Ishikawa (cell line): Measurements from ENCODE around the gene CAGE1.

Experiments used
- CREB1 ChIP-seq: IDR thresholded peaks from 2 replicates; pipeline ENCODE4 v1.6.1; 2012; ENCODE audit warnings: low read depth
- EP300 ChIP-seq: IDR thresholded peaks from 2 replicates; pipeline ENCODE4 v1.6.1; 2012; ENCODE audit warnings: borderline replicate concordance
- NFIC ChIP-seq: IDR thresholded peaks from 2 replicates; pipeline ENCODE4 v1.6.1; 2012
- RAD21 ChIP-seq: IDR thresholded peaks from 2 replicates; pipeline ENCODE4 v1.6.1; 2012; ENCODE audit warnings: low read depth
- TAF1 ChIP-seq: IDR thresholded peaks from 2 replicates; pipeline ENCODE4 v1.6.1; 2012; ENCODE audit warnings: low read depth, mild to moderate bottlenecking
- TCF12 ChIP-seq: IDR thresholded peaks from 2 replicates; pipeline ENCODE4 v1.6.1; 2012; ENCODE audit warnings: low read depth
- TEAD4 ChIP-seq: IDR thresholded peaks from 2 replicates; pipeline ENCODE4 v1.6.1; 2012
- YY1 ChIP-seq: IDR thresholded peaks from 2 replicates; pipeline ENCODE4 v1.6.1; 2012; ENCODE audit warnings: low read depth

- TF ChIP-seq CREB1 (no peak), NFIC (no peak), YY1 (no peak), TEAD4 (no peak), TCF12 (no peak), EP300 (no peak), RAD21 (no peak), TAF1 (no peak)
Observed at GRCh38 chr6:7325750-7326149, 63.8 kb downstream of the CAGE1 start.
